NCI-H345 (cell line): ENCODE results near the gene MANSC1.
A peak's percentile ranks its signal among the peaks of the same experiment; 100 is the strongest.

Experiments used
- DNase-seq: peaks from one replicate; lab custom pipeline; 2025; lab: John Stamatoyannopoulos, UW

The MANSC1 gene

GRCh38 chr12:12349711-12350665 lies at the start of gene MANSC1:
MANSC1 (minus strand) TSS chr12:12350242; CDS start chr12:12343314, 6,928 bp downstream.
- DNase-seq, result peak; percentile 61

- DNase-seq, result no peak
Observed at GRCh38 chr12:12399161-12399560, 49.1 kb upstream of the MANSC1 start.

GRCh38 chr12:12398026-12398859 lies 48.2 kb upstream of the MANSC1 start:
- no peak for DNase-seq

- no peak for DNase-seq
Observed at GRCh38 chr12:12397184-12397583, 47.1 kb upstream of the MANSC1 start.

- no peak for DNase-seq
Observed at GRCh38 chr12:12396694-12397093, 46.7 kb upstream of the MANSC1 start.

- no peak for DNase-seq
Observed at GRCh38 chr12:12393171-12393570, 43.1 kb upstream of the MANSC1 start.

- no peak for DNase-seq
Observed at GRCh38 chr12:12392413-12392812, 42.4 kb upstream of the MANSC1 start.

GRCh38 chr12:12387501-12387900 lies 37.5 kb upstream of the MANSC1 start:
- no peak for DNase-seq

GRCh38 chr12:12384571-12385340 lies 34.7 kb upstream of the MANSC1 start:
- DNase-seq, result no peak

- no peak for DNase-seq
Observed at GRCh38 chr12:12381982-12382381, 31.9 kb upstream of the MANSC1 start.

- DNase-seq, result no peak
Observed at GRCh38 chr12:12380949-12381593, 31.0 kb upstream of the MANSC1 start.

GRCh38 chr12:12379831-12380730 lies 30.0 kb upstream of the MANSC1 start:
- no peak for DNase-seq

- no peak for DNase-seq
Observed at GRCh38 chr12:12378616-12379015, 28.6 kb upstream of the MANSC1 start.

- peak; percentile 79 for DNase-seq
Observed at GRCh38 chr12:12376646-12377448, 26.8 kb upstream of the MANSC1 start.

- no peak for DNase-seq
Observed at GRCh38 chr12:12372946-12373722, 23.1 kb upstream of the MANSC1 start.

- no peak for DNase-seq
Observed at GRCh38 chr12:12367482-12367998, 17.5 kb upstream of the MANSC1 start.

GRCh38 chr12:12366701-12367481 lies 16.8 kb upstream of the MANSC1 start:
- no peak for DNase-seq

- no peak for DNase-seq
Observed at GRCh38 chr12:12365931-12366431, 15.9 kb upstream of the MANSC1 start.
